ENCODE results near the gene NCKAP5L. TPM values are rescaled to one million over a fixed set of nuclear protein-coding genes. Genes with fewer than 3 reads are reported as not detected.
A peak's percentile ranks its signal among the peaks of the same experiment; 100 is the strongest.

Gene NCKAP5L
- polyA plus RNA-seq, 3 donors = 3.7 to 14.9 (median 6.8) TPM

- intact Hi-C loops (cut with micrococcal nuclease) = no loop called here
- Histone ChIP-seq H3K27me3 (ENCODE audit: control insufficient read depth in 2 of 2, insufficient read depth in 2 of 2, low read length in 2 of 2) (peaks cover 17 to 18% of the 10 kb centered on the region in 2 donors), H3K4me3 (replicated peaks in 1 of 3; ENCODE audit: low read depth in 2 of 3, low read length in 3 of 3) (no peak overlapping the region), H2AFZ (ENCODE audit: insufficient read depth, low read depth, low read length, poor library complexity, severe bottlenecking) (no peak overlapping the region), H3K9ac (ENCODE audit: insufficient read depth, low read length, poor library complexity, severe bottlenecking) (no peak overlapping the region), H4K20me1 (ENCODE audit: insufficient read depth, low read length) (no peaks in the 10 kb centered on the region), H3K27ac (ENCODE audit: low read depth in 1 of 2, low read length in 2 of 2) (no peak overlapping the region), H3K36me3 (replicated peaks in 1 of 2; ENCODE audit: control insufficient read depth in 1 of 2, insufficient read depth in 2 of 2, low read length in 2 of 2) (no peaks in the 10 kb centered on the region), H3K4me1 (ENCODE audit: control insufficient read depth in 1 of 2, insufficient read depth in 2 of 2, low read length in 2 of 2) (peaks cover 9 to 15% of the 10 kb centered on the region in 2 donors), H3K9me3 (replicated peaks in 1 of 2; ENCODE audit: control insufficient read depth in 1 of 2, insufficient read depth in 1 of 2, low read length in 2 of 2) (no peaks in the 10 kb centered on the region), H3K4me2 (replicated peaks; ENCODE audit: extremely low read depth, low read length, poor library complexity, severe bottlenecking) (no peak overlapping the region), H3K79me2 (ENCODE audit: insufficient read depth, low read length) (no peaks in the 10 kb centered on the region)
- Mint-ChIP-seq H3K4me1 (peaks cover 17% of the 10 kb centered on the region), H3K27ac (no peak overlapping the region), H3K27me3 (ENCODE audit: low read depth in 3 of 3) (peaks cover 14 to 20% (median 16%) of the 10 kb centered on the region in 3 donors), H3K9me3 (peaks cover 0 to 2% (median 0%) of the 10 kb centered on the region in 7 donors), H3K36me3 (no peaks in the 10 kb centered on the region), H3K4me3 (peak overlapping the region in 1 of 2 donors; percentile 28)
- DNase-seq = no peak
- no CpG with 5 or more reads among the region's 2 CpGs for WGBS (ENCODE audit: insufficient coverage)
- no peak for TF ChIP-seq CTCF (IDR thresholded peaks at IDR 0.05)
Observed at GRCh38 chr12:49847161-49847560, 18.9 kb upstream of the NCKAP5L start.

DNA sequence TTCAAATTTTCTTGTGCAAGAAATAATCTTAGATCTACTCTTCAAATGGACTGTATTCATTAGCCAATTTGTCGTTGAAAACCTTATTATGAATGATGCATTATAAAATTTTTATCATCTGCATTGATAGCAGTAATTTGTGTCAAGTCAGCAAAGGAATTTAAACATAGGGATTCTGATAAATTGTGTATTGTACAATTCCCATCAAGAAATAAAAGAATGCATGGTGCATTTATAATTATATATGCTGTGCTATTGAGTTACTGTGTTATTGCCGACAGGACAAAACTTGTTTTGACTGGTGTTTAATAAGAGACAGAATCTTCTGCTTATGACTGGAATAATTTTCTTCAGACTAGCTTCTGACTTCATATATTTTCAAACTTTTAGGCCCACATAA is 17.8 kb upstream of the NCKAP5L start:
- no peak overlapping the region for H3K27ac Mint-ChIP-seq

More for the DNA sequence above, 17.8 kb upstream of the NCKAP5L start:
- WGBS (ENCODE audit: insufficient coverage) = no CpG with 5 or more reads among the region's 2 CpGs
- Histone ChIP-seq H3K4me3 (replicated peaks in 1 of 3; ENCODE audit: low read depth in 2 of 3, low read length in 3 of 3) (no peak overlapping the region), H3K4me1 (ENCODE audit: control insufficient read depth in 1 of 2, insufficient read depth in 2 of 2, low read length in 2 of 2) (peaks cover 17 to 25% of the 10 kb centered on the region in 2 donors), H3K79me2 (ENCODE audit: insufficient read depth, low read length) (peaks cover under 1% of the 10 kb centered on the region), H3K36me3 (replicated peaks in 1 of 2; ENCODE audit: control insufficient read depth in 1 of 2, insufficient read depth in 2 of 2, low read length in 2 of 2) (no peaks in the 10 kb centered on the region), H2AFZ (ENCODE audit: insufficient read depth, low read depth, low read length, poor library complexity, severe bottlenecking) (no peak overlapping the region), H3K9ac (ENCODE audit: insufficient read depth, low read length, poor library complexity, severe bottlenecking) (no peak overlapping the region), H3K9me3 (replicated peaks in 1 of 2; ENCODE audit: control insufficient read depth in 1 of 2, insufficient read depth in 1 of 2, low read length in 2 of 2) (no peaks in the 10 kb centered on the region), H4K20me1 (ENCODE audit: insufficient read depth, low read length) (peaks cover 4% of the 10 kb centered on the region), H3K4me2 (replicated peaks; ENCODE audit: extremely low read depth, low read length, poor library complexity, severe bottlenecking) (no peak overlapping the region), H3K27ac (ENCODE audit: low read depth in 1 of 2, low read length in 2 of 2) (no peak overlapping the region), H3K27me3 (ENCODE audit: control insufficient read depth in 2 of 2, insufficient read depth in 2 of 2, low read length in 2 of 2) (peaks cover 12 to 18% of the 10 kb centered on the region in 2 donors)
- H3K36me3 Mint-ChIP-seq = no peaks in the 10 kb centered on the region
- intact Hi-C loops (cut with micrococcal nuclease) = no loop called here
- no peak for TF ChIP-seq CTCF (IDR thresholded peaks at IDR 0.05)
- no peak overlapping the region for H3K4me3 Mint-ChIP-seq
- peaks cover 26% of the 10 kb centered on the region for H3K4me1 Mint-ChIP-seq
- peaks cover 14 to 18% (median 16%) of the 10 kb centered on the region in 3 donors for H3K27me3 Mint-ChIP-seq (ENCODE audit: low read depth in 3 of 3)
- DNase-seq = no peak
- H3K9me3 Mint-ChIP-seq = peaks cover 0 to 2% (median 0%) of the 10 kb centered on the region in 7 donors

Data from CD14-positive monocyte (primary cell).